Esophagus (tissue), 2 donors: ENCODE data around the gene TFF2. TPM values are rescaled to one million over a fixed set of nuclear protein-coding genes. Genes with fewer than 3 reads are reported as not detected.

Source experiments
- H3K27ac ChIP-seq, 2 donors: one replicate each; pipeline ENCODE4 v1.5.1; 2013; ENCODE audit warnings: low read depth in 2 of 2, mild to moderate bottlenecking in 2 of 2, inconsistent platforms in 1 of 2, low read length in 1 of 2, moderate library complexity in 1 of 2
- H3K27me3 ChIP-seq, 2 donors: one replicate each; pipeline ENCODE4 v1.6.1; 2013; ENCODE audit warnings: low read length in 2 of 2, control low read depth in 1 of 2, mild to moderate bottlenecking in 1 of 2; ENCODE audit not compliant: insufficient read depth in 2 of 2, control insufficient read depth in 1 of 2
- H3K36me3 ChIP-seq, 2 donors: one replicate each; pipeline ENCODE4 v1.6.1; 2013; ENCODE audit warnings: low read length in 1 of 2; ENCODE audit not compliant: control insufficient read depth in 2 of 2, insufficient read depth in 2 of 2
- H3K4me1 ChIP-seq, 2 donors: one replicate each; pipeline ENCODE4 v1.6.1; 2013; ENCODE audit warnings: low read length in 1 of 2; ENCODE audit not compliant: control insufficient read depth in 2 of 2, insufficient read depth in 2 of 2
- H3K4me3 ChIP-seq, 2 donors: one replicate each; pipeline ENCODE4 v1.5.1; 2013; ENCODE audit warnings: low read length in 2 of 2, mild to moderate bottlenecking in 2 of 2, low read depth in 1 of 2, moderate library complexity in 1 of 2
- H3K9me3 ChIP-seq, 2 donors: one replicate each; pipeline ENCODE4 v1.6.1; 2013; ENCODE audit warnings: mild to moderate bottlenecking in 2 of 2, low read depth in 1 of 2, low read length in 1 of 2, moderate library complexity in 1 of 2; ENCODE audit not compliant: control insufficient read depth in 2 of 2, insufficient read depth in 1 of 2
- WGBS, 2 donors: extraction: QIAGEN DNeasy Blood & Tissue Kit; methylation state at CpG; one replicate each; pipeline ENCODE4 v1.1.7; 2013; 5-methylcytosine and 5-hydroxymethylcytosine counted together
- polyA plus RNA-seq, 2 donors: library from polyadenylated mRNA; stranded (reverse); fragments of 200-250 nt; gene quantifications; one replicate each; pipeline ENCODE4 v1.2.3, GENCODE V29; 2013
- donor health status: healthy with polysubstance abuse.
- donor health status: Bipolar disorder and iron deficiency.

The TFF2 gene
- polyA plus RNA-seq, 2 donors = 0.13 to 2.3 TPM

- WGBS, 2 donors = 76 to 77% methylated on average over 8 of the region's 8 CpGs
- Histone ChIP-seq H3K9me3 (no peaks in the 10 kb centered on the region), H3K27me3 (no peaks in the 10 kb centered on the region), H3K4me3 (no peak overlapping the region), H3K36me3 (no peaks in the 10 kb centered on the region), H3K4me1 (peaks cover 0 to 2% of the 10 kb centered on the region in 2 donors), H3K27ac (no peak overlapping the region)
Observed at GRCh38 chr21:42317341-42317741, 33.5 kb downstream of the TFF2 start.

- WGBS, 2 donors = 84 to 90% methylated on average over 16 of the region's 16 CpGs
- Histone ChIP-seq H3K4me1 (peaks cover 0 to 1% of the 10 kb centered on the region in 2 donors), H3K36me3 (no peaks in the 10 kb centered on the region), H3K27ac (no peak overlapping the region), H3K4me3 (no peak overlapping the region), H3K9me3 (no peaks in the 10 kb centered on the region), H3K27me3 (no peaks in the 10 kb centered on the region)
Observed at GRCh38 chr21:42316891-42317290, 33.9 kb downstream of the TFF2 start.

- Histone ChIP-seq H3K27ac (no peak within 1 kb of the TSS), H3K4me3 (no peak within 1 kb of the TSS), H3K9me3 (no peaks in the 10 kb centered on the region), H3K27me3 (no peaks in the 10 kb centered on the region), H3K36me3 (no peaks in the 10 kb centered on the region), H3K4me1 (no peaks in the 10 kb centered on the region)
- 45 to 50% methylated on average over 15 of the region's 15 CpGs for WGBS, 2 donors
Observed at GRCh38 chr21:42315296-42315891, 35.4 kb downstream of the TFF2 start, which contains the start of gene TFF3. Gene TFF3 (minus strand): TSS chr21:42315409. CDS start chr21:42315374, 35 bp downstream.

- Histone ChIP-seq H3K9me3 (no peaks in the 10 kb centered on the region), H3K27me3 (no peaks in the 10 kb centered on the region), H3K36me3 (no peaks in the 10 kb centered on the region), H3K4me3 (no peak overlapping the region), H3K27ac (no peak overlapping the region), H3K4me1 (no peaks in the 10 kb centered on the region)
- 70% methylated on average over 6 of the region's 6 CpGs for WGBS, 2 donors
Observed at GRCh38 chr21:42314616-42315295, 36.0 kb downstream of the TFF2 start.

GRCh38 chr21:42313501-42313969 is 37.3 kb downstream of the TFF2 start:
- H3K9me3 ChIP-seq = no peaks in the 10 kb centered on the region
- 60 to 61% methylated on average over 13 of the region's 13 CpGs for WGBS, 2 donors
- H3K27ac ChIP-seq = no peak overlapping the region
- no peaks in the 10 kb centered on the region for H3K36me3 ChIP-seq
- H3K27me3 ChIP-seq = no peaks in the 10 kb centered on the region
- no peak overlapping the region for H3K4me3 ChIP-seq
- no peaks in the 10 kb centered on the region for H3K4me1 ChIP-seq

GRCh38 chr21:42312626-42313104 is 38.1 kb downstream of the TFF2 start:
- no peak overlapping the region for H3K27ac ChIP-seq
- 70 to 83% methylated on average over 16 of the region's 16 CpGs for WGBS, 2 donors

GRCh38 chr21:42311816-42312625 is 38.8 kb downstream of the TFF2 start:
- no peak overlapping the region for H3K27ac ChIP-seq
- no peaks in the 10 kb centered on the region for H3K36me3 ChIP-seq
- H3K4me1 ChIP-seq = no peaks in the 10 kb centered on the region
- WGBS, 2 donors = 74 to 83% methylated on average over 21 of the region's 21 CpGs
- H3K27me3 ChIP-seq = no peaks in the 10 kb centered on the region
- no peaks in the 10 kb centered on the region for H3K9me3 ChIP-seq
- no peak overlapping the region for H3K4me3 ChIP-seq

More at GRCh38 chr21:42312626-42313104, 38.1 kb downstream of the TFF2 start:
- Histone ChIP-seq H3K27me3 (no peaks in the 10 kb centered on the region), H3K36me3 (no peaks in the 10 kb centered on the region), H3K4me1 (no peaks in the 10 kb centered on the region), H3K9me3 (no peaks in the 10 kb centered on the region), H3K4me3 (no peak overlapping the region)

GRCh38 chr21:42311160-42311559 is 39.6 kb downstream of the TFF2 start:
- 91 to 94% methylated on average over 14 of the region's 14 CpGs for WGBS, 2 donors
- no peak overlapping the region for H3K27ac ChIP-seq
- H3K4me1 ChIP-seq = no peaks in the 10 kb centered on the region
- H3K36me3 ChIP-seq = no peaks in the 10 kb centered on the region
- no peak overlapping the region for H3K4me3 ChIP-seq
- no peaks in the 10 kb centered on the region for H3K27me3 ChIP-seq
- H3K9me3 ChIP-seq = no peaks in the 10 kb centered on the region

GRCh38 chr21:42310411-42311001 is 40.3 kb downstream of the TFF2 start:
- H3K36me3 ChIP-seq = no peaks in the 10 kb centered on the region
- no peaks in the 10 kb centered on the region for H3K4me1 ChIP-seq
- 60 to 71% methylated on average over 9 to 12 of the region's 12 CpGs for WGBS, 2 donors
- H3K9me3 ChIP-seq = no peaks in the 10 kb centered on the region
- no peak overlapping the region for H3K27ac ChIP-seq
- no peak overlapping the region for H3K4me3 ChIP-seq
- no peaks in the 10 kb centered on the region for H3K27me3 ChIP-seq
